GM23248 (cell line): Measurements from ENCODE around the gene FMN2.

Source experiments
- EZH2 ChIP-seq: fragments of 200-600 bp; sonication (generic); IDR thresholded peaks from 2 replicates; pipeline ENCODE4 v1.6.1; 2018; ENCODE audit warnings: antibody characterized with exemption, mild to moderate bottlenecking; ENCODE audit not compliant: insufficient read depth, poor library complexity, severe bottlenecking
- EZH2phosphoT487 ChIP-seq: fragments of 200-600 bp; sonication (generic); IDR thresholded peaks from 2 replicates; pipeline ENCODE4 v1.6.1; 2018; ENCODE audit warnings: antibody characterized with exemption, moderate library complexity, mild to moderate bottlenecking, low read depth; ENCODE audit not compliant: insufficient read depth

DNA sequence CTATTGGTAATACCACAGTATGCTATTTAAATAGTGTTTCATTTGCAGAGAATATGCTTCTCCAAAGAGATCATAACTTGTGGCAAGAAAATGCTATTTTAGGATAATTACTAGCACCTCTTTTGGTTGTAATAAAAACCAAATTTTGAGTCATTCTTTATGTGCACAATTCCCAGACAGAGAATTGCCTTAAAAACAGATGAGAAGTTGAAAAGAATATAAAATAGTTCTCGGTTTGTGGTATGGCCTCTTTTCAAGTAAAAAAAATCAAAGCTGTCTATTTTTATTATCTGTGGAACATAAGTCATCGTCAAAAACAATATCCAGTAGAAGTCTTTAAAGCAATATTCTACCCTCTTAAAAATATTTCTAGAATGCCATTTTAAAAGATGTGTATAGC lies 334.4 kb downstream of the FMN2 start:
- TF ChIP-seq EZH2phosphoT487 (no peak), EZH2 (no peak)
